GM12865 (cell line): ENCODE results near the gene TEAD2.
A peak's percentile ranks its signal among the peaks of the same experiment; 100 is the strongest.
"Not testable (repeated sequence)": the region's sequence is repeated elsewhere in the genome, so short reads cannot be mapped to it uniquely, and the experiment has no call there.

Source experiments
- DNase-seq: peaks from one replicate; pipeline ENCODE4 v3.0.0; 2010; ENCODE audit warnings: low read depth
- H3K4me3 ChIP-seq: 2 replicates; pipeline ENCODE4 v1.5.1; 2011; ENCODE audit warnings: mild to moderate bottlenecking, low read depth, low read length, control low read depth
- TF ChIP-seq, protein P1 (sequence below): IDR thresholded peaks from 2 replicates; pipeline ENCODE4 v1.5.1; 2011; ENCODE audit warnings: low read length, control low read depth, low read depth, inconsistent platforms; ENCODE audit not compliant: insufficient read depth; ENCODE audit errors: missing control alignments

The TEAD2 gene

DNA sequence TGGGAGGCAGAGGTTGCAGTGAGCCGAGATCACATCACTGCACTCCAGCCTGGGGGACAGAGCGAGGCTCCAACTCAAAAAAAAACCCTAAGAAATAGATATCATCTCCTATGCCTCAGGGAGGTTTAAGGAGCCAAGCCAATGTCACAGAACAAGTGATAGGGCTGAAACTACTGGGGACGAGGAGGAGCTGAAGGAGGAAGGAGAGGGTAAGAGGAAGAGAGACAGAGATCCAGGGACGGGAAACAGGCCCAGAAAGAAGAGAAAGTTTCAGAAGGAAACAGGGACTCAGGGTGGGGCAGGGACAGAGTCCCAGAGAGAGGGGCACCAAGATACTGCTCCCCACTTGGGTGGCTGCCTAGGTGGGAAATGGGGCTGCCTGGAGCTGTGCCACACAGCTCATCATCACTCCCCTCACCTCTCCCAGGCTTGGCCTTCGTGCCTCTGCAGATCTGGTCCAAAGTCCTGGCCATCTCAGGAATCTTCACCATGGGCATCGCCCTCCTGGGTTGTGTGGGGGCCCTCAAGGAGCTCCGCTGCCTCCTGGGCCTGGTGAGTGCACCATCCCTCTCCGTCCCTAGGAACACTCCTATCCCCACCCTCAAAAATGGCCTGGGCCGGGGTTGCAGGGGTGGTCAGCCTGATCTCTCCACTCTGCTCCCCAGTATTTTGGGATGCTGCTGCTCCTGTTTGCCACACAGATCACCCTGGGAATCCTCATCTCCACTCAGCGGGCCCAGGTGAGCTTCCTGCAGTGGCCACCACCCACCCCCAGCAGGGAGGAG lies 25.5 kb downstream of the TEAD2 start:
- H3K4me3 ChIP-seq, result peak overlapping the region; percentile 84
- no peak for DNase-seq
- TF ChIP-seq, protein P1, sequence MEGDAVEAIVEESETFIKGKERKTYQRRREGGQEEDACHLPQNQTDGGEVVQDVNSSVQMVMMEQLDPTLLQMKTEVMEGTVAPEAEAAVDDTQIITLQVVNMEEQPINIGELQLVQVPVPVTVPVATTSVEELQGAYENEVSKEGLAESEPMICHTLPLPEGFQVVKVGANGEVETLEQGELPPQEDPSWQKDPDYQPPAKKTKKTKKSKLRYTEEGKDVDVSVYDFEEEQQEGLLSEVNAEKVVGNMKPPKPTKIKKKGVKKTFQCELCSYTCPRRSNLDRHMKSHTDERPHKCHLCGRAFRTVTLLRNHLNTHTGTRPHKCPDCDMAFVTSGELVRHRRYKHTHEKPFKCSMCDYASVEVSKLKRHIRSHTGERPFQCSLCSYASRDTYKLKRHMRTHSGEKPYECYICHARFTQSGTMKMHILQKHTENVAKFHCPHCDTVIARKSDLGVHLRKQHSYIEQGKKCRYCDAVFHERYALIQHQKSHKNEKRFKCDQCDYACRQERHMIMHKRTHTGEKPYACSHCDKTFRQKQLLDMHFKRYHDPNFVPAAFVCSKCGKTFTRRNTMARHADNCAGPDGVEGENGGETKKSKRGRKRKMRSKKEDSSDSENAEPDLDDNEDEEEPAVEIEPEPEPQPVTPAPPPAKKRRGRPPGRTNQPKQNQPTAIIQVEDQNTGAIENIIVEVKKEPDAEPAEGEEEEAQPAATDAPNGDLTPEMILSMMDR, result no peak

GRCh38 chr19:49335784-49336481 lies 26.3 kb downstream of the TEAD2 start:
- DNase-seq, result peak; percentile 73
- H3K4me3 ChIP-seq, result peak overlapping the region; percentile 84
- TF ChIP-seq, protein P1, result no peak

DNA sequence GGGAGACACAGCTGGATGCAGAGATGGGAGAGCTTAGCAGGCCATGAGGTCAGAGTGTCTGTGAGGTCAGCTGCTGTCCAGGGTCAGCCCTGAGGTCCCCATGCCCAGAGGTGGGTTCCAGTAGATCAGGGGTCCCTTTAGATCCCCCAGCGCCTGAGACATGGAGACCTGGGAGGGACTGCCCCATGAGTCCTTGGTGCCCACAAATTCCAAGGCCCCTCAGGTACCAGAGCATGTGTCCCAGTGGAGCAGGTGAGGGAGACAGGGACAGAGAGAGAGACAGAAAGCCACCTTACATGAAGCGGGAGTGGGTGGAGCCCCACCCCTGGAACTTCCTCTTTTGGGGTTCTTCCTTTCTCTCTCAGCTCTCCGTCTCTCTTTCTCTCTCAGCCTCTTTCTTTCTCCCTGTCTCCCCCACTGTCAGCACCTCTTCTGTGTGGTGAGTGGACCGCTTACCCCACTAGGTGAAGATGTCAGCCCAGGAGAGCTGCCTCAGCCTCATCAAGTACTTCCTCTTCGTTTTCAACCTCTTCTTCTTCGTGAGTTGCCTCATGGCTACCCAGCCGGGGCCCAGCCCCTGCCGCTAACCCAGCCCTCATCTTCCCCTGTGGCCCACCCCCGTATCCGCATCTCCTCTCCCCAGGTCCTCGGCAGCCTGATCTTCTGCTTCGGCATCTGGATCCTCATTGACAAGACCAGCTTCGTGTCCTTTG lies 27.0 kb downstream of the TEAD2 start, which contains the start of gene CD37:
Gene CD37 (plus strand): TSS at position 336 of the 713 bp plus-strand sequence. CDS start 135 bp downstream, at position 471.
- peak within 1 kb of the TSS; percentile 84 for H3K4me3 ChIP-seq
- peak; percentile 80 for DNase-seq

DNA sequence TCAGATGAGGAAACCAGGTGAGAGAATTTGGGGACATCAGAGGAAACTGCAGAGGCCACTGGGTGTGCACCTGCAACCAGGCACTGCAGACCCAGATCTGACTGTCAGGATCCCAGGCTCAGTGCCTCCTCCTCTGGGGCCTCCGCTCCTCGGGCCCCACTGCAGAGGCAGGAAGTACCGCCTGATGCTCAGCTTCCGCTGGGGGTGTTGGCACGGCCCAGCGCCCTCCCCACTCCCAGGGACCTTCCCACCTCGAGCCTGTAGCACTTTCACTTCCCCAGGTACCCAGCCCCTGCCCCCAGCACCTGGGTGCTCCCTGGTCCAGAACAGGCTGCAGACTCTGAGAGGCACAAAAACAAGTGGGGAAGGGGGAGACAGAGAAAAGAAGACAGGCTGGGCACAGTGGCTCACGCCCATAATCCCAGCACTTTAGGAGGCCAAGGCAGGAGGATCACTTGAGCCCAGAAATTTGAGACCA lies 28.4 kb downstream of the TEAD2 start:
- peak; percentile 93 for DNase-seq
- peak overlapping the region; percentile 84 for H3K4me3 ChIP-seq
- TF ChIP-seq, protein P1, result no peak

More for the DNA sequence above, 27.0 kb downstream of the TEAD2 start, which contains the start of gene CD37:
- TF ChIP-seq, protein P1, result no peak

DNA sequence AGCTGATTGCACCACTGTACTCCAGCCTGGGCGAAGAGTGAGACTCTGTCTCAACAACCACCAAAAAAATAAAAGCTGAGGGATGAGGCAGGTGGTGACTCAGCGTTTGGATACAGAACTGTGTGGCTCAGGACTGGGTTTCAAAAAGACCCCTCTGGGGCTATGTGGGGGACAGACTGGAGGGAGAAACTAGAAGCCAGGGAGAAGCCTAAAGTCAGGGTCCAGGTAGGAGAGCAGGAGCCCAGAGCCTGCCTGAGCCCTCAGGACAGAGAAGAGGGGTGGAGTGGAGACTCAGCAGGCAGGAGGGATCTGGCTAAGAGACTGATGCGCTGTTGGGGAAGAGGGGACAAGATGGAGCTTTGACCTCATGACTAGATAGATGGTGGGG lies 28.8 kb downstream of the TEAD2 start:
- H3K4me3 ChIP-seq, result peak overlapping the region; percentile 84
- TF ChIP-seq, protein P1, result no peak
- DNase-seq, result no peak

GRCh38 chr19:49332691-49333417 lies 29.4 kb downstream of the TEAD2 start:
- H3K4me3 ChIP-seq, result peak overlapping the region; percentile 84; the same call in 1 of the 2 replicates
- not testable (repeated sequence) for DNase-seq
